T-helper 22 cell (primary cell): ENCODE data around the gene OSGIN1.

Experiments
- DNase-seq: peaks from one replicate; pipeline ENCODE4 v3.0.0-alpha.2; 2020; ENCODE audit warnings: low read depth

The OSGIN1 gene

GRCh38 chr16:83925957-83926725 lies 26.9 kb upstream of the OSGIN1 start:
- DNase-seq = no peak

GRCh38 chr16:83926726-83927397 lies 26.2 kb upstream of the OSGIN1 start:
- DNase-seq = no peak

GRCh38 chr16:83928341-83929055 lies 24.5 kb upstream of the OSGIN1 start:
- no peak for DNase-seq

- no peak for DNase-seq
Observed at GRCh38 chr16:83929811-83930555, 23.1 kb upstream of the OSGIN1 start.

- no peak for DNase-seq
Observed at GRCh38 chr16:83930730-83931500, 22.1 kb upstream of the OSGIN1 start.

GRCh38 chr16:83931556-83931955 lies 21.5 kb upstream of the OSGIN1 start:
- no peak for DNase-seq

GRCh38 chr16:83932304-83932703 lies 20.7 kb upstream of the OSGIN1 start:
- DNase-seq = no peak

GRCh38 chr16:83932955-83933673 lies 19.9 kb upstream of the OSGIN1 start:
- no peak for DNase-seq

- no peak for DNase-seq
Observed at GRCh38 chr16:83933885-83934683, 19.0 kb upstream of the OSGIN1 start.

GRCh38 chr16:83934684-83934977 lies 18.4 kb upstream of the OSGIN1 start:
- no peak for DNase-seq

- DNase-seq = no peak
Observed at GRCh38 chr16:83935005-83935857, 17.8 kb upstream of the OSGIN1 start.

GRCh38 chr16:83935858-83936255 lies 17.2 kb upstream of the OSGIN1 start:
- DNase-seq = no peak

- no peak for DNase-seq
Observed at GRCh38 chr16:83936581-83937165, 16.4 kb upstream of the OSGIN1 start.

GRCh38 chr16:83937267-83937666 lies 15.8 kb upstream of the OSGIN1 start:
- no peak for DNase-seq

GRCh38 chr16:83937922-83938885 lies 14.8 kb upstream of the OSGIN1 start:
- no peak for DNase-seq

GRCh38 chr16:83939266-83939855 lies 13.7 kb upstream of the OSGIN1 start:
- DNase-seq = no peak

GRCh38 chr16:83940119-83940518 lies 12.9 kb upstream of the OSGIN1 start:
- DNase-seq = no peak
